Mammary epithelial cell (primary cell): ENCODE measurements around the gene IGF2BP3.

Source experiments
- EZH2 ChIP-seq: IDR thresholded peaks from 2 replicates; pipeline ENCODE4 v1.6.1; 2012; ENCODE audit warnings: low read length, inconsistent platforms, borderline replicate concordance
- TF ChIP-seq, protein P1 (sequence below), 2 donors: IDR thresholded peaks in 1 of 2; conservative IDR thresholded peaks in 1 of 2; 2 replicates each; pipeline ENCODE4 v1.5.1; 2011 to 2012; ENCODE audit warnings: inconsistent platforms in 2 of 2, low read length in 2 of 2, mild to moderate bottlenecking in 2 of 2, control low read depth in 1 of 2, low read depth in 1 of 2; ENCODE audit not compliant: insufficient read depth in 1 of 2; ENCODE audit errors: extremely low read depth in 1 of 2

DNA sequence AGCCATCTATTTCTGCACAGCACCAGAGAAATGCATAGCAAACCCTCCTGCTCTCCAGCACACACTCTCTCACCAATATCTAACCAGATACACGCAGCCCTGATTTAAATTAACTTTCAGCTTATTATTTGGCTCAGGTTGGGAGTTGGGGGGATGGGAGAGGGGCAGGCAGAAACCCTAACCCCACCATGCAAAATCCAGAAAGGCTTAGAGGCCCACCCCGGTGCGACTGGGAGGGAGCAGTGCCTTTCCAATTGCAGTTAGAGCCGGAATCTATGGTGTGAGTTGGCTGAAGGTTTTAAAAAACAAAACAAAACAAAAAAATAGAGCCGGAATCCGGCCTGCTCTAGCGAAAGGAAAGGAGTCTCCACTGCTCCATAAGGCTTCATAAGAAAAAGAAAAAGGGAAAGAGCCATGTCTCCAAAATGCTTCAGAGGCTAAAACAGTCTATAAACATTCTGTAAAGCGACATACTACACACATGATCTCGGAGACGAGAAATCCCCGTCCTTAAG is 2.9 kb downstream of the IGF2BP3 start:
- TF ChIP-seq, protein P1, sequence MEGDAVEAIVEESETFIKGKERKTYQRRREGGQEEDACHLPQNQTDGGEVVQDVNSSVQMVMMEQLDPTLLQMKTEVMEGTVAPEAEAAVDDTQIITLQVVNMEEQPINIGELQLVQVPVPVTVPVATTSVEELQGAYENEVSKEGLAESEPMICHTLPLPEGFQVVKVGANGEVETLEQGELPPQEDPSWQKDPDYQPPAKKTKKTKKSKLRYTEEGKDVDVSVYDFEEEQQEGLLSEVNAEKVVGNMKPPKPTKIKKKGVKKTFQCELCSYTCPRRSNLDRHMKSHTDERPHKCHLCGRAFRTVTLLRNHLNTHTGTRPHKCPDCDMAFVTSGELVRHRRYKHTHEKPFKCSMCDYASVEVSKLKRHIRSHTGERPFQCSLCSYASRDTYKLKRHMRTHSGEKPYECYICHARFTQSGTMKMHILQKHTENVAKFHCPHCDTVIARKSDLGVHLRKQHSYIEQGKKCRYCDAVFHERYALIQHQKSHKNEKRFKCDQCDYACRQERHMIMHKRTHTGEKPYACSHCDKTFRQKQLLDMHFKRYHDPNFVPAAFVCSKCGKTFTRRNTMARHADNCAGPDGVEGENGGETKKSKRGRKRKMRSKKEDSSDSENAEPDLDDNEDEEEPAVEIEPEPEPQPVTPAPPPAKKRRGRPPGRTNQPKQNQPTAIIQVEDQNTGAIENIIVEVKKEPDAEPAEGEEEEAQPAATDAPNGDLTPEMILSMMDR (conservative IDR thresholded peaks at IDR 0.05 in 1 of 2, IDR thresholded peaks at IDR 0.05 in 1 of 2; ENCODE audit: extremely low read depth in 1 of 2, insufficient read depth in 1 of 2, low read depth in 1 of 2, low read length in 2 of 2) = no peak
- no peak for TF ChIP-seq EZH2
